A549 (cell line): ENCODE measurements around the gene TMEM30A. TPM values are rescaled to one million over a fixed set of nuclear protein-coding genes. Genes with fewer than 3 reads are reported as not detected.

Source experiments
- ATAC-seq, 2 experiments: fragments of 200-7000 bp in 1 of 2; fragments of >200 bp in 1 of 2; cut with Nextera tagmentation in 1 of 2; cut with Tn5 transposase in 1 of 2; 3 replicates each; pipeline versions ENCODE4 v1.8.0 to v1.9.1; 2018 to 2020; ENCODE audit warnings: mild to moderate bottlenecking in 1 of 2, moderate library complexity in 1 of 2
- CTCF ChIA-PET: fragments of 300-600 bp; sonication (Branson Sonifier 250); formaldehyde crosslinking; extraction: SDS; loops from one replicate; lab custom pipeline; 2021; ENCODE audit warnings: antibody characterized with exemption, inconsistent platforms; lab: Yijun Ruan, JAX
- POLR2A ChIA-PET: fragments of 350-600 bp; formaldehyde crosslinking; extraction: SDS; loops from one replicate; lab custom pipeline; 2021; ENCODE audit warnings: antibody characterized with exemption, inconsistent platforms; lab: Yijun Ruan, JAX
- DNase-seq, 2 experiments: peaks; one replicate each; pipeline versions ENCODE4 v3.0.0 to v3.0.0-alpha.2; 2011 to 2016; ENCODE audit warnings: low read depth in 1 of 2, low spot score in 1 of 2
- FAIRE-seq: peaks from 2 replicates; lab custom pipeline; 2011; peaks lifted over from hg19 to GRCh38; lab: Jason Lieb, UNC
- H3K27ac ChIP-seq, 2 experiments: fragments of >200 bp; sonication (Bioruptor Twin); formaldehyde crosslinking; 3 replicates each; pipeline ENCODE4 v1.5.1; 2016 to 2017
- H3K4me1 ChIP-seq: fragments of >200 bp; sonication (Bioruptor Twin); formaldehyde crosslinking; 3 replicates; pipeline ENCODE4 v1.6.1; 2016
- H3K4me2 ChIP-seq: fragments of >200 bp; sonication (Bioruptor Twin); formaldehyde crosslinking; 3 replicates; pipeline ENCODE4 v1.6.1; 2016
- H3K4me3 ChIP-seq: fragments of >200 bp; sonication (Bioruptor Twin); formaldehyde crosslinking; 3 replicates; pipeline ENCODE4 v1.5.1; 2016
- H3K9me3 ChIP-seq: fragments of >200 bp; sonication (Bioruptor Twin); formaldehyde crosslinking; 3 replicates; pipeline ENCODE4 v1.6.1; 2016
- CHD2 ChIP-seq: fragments of 150-350 bp; IDR thresholded peaks from 2 replicates; pipeline ENCODE4 v1.6.1; 2014; ENCODE audit warnings: low read length; ENCODE audit not compliant: partially characterized antibody
- CHD4 ChIP-seq: fragments of 200-600 bp; sonication (generic); IDR thresholded peaks from 2 replicates; pipeline ENCODE4 v1.6.1; 2016; ENCODE audit warnings: antibody characterized with exemption, mild to moderate bottlenecking, borderline replicate concordance
- EHF ChIP-seq: fragments of 250-450 bp; sonication (Bioruptor Pico); IDR thresholded peaks from 2 replicates; pipeline ENCODE4 v1.5.0; 2020; ENCODE audit warnings: mild to moderate bottlenecking
- FOSL2 ChIP-seq, 2 experiments: fragments of 450-650 bp in 1 of 2; fragments of >200 bp in 1 of 2; sonication (Bioruptor Twin) in 1 of 2; formaldehyde crosslinking; IDR thresholded peaks; 2 replicates each; pipeline versions ENCODE4 v1.5.0 to v1.6.1; 2016 to 2020; ENCODE audit warnings: mild to moderate bottlenecking in 1 of 2, moderate library complexity in 1 of 2
- GATA3 ChIP-seq: IDR thresholded peaks from 2 replicates; pipeline ENCODE4 v1.6.1; 2012; ENCODE audit warnings: borderline replicate concordance
- HOXA7 ChIP-seq: fragments of 250-450 bp; sonication (Bioruptor Pico); IDR thresholded peaks from 2 replicates; pipeline ENCODE4 v1.5.0; 2020; ENCODE audit warnings: mild to moderate bottlenecking, moderate library complexity
- HOXB13 ChIP-seq: fragments of 250-450 bp; sonication (Bioruptor Pico); IDR thresholded peaks from 2 replicates; pipeline ENCODE4 v1.5.0; 2020; ENCODE audit warnings: low read depth, mild to moderate bottlenecking, moderate library complexity
- HOXB5 ChIP-seq: fragments of 250-450 bp; sonication (Bioruptor Pico); IDR thresholded peaks from 2 replicates; pipeline ENCODE4 v1.5.0; 2020; ENCODE audit warnings: mild to moderate bottlenecking, moderate library complexity
- MAFK ChIP-seq: fragments of 450-650 bp; IDR thresholded peaks from 2 replicates; pipeline ENCODE4 v1.6.1; 2014; ENCODE audit not compliant: partially characterized antibody
- NFE2L2 ChIP-seq: fragments of 150-350 bp; conservative IDR thresholded peaks from 2 replicates; pipeline ENCODE4 v1.6.1; 2014; ENCODE audit warnings: low read length
- NPAS2 ChIP-seq: fragments of 250-450 bp; sonication (Bioruptor Pico); IDR thresholded peaks from 2 replicates; pipeline ENCODE4 v1.8.0; 2022; ENCODE audit warnings: mild to moderate bottlenecking, moderate library complexity, borderline replicate concordance
- POLR2A ChIP-seq: IDR thresholded peaks from 2 replicates; pipeline ENCODE4 v1.6.1; 2012; ENCODE audit warnings: mild to moderate bottlenecking, low read length
- RAD21 ChIP-seq, 2 experiments: fragments of >200 bp in 1 of 2; sonication (Bioruptor Twin) in 1 of 2; formaldehyde crosslinking in 1 of 2; IDR thresholded peaks in 1 of 2; conservative IDR thresholded peaks in 1 of 2; 2 replicates in 1 of 2; 3 replicates in 1 of 2; pipeline ENCODE4 v1.6.1; 2012 to 2018; ENCODE audit warnings: inconsistent platforms in 1 of 2
- RFX5 ChIP-seq: fragments of 450-650 bp; IDR thresholded peaks from 2 replicates; pipeline ENCODE4 v1.7.1; 2014; ENCODE audit warnings: antibody characterized with exemption, mild to moderate bottlenecking, moderate library complexity
- SMC3 ChIP-seq: fragments of >200 bp; sonication (Bioruptor Twin); formaldehyde crosslinking; IDR thresholded peaks from 3 replicates; pipeline ENCODE4 v1.6.1; 2018; ENCODE audit warnings: inconsistent platforms
- TP53 ChIP-seq: fragments of 250-450 bp; sonication (Bioruptor Pico); IDR thresholded peaks from 2 replicates; pipeline ENCODE4 v1.5.0; 2021; ENCODE audit warnings: mild to moderate bottlenecking, moderate library complexity
- WGBS: methylation state at CpG from one replicate; pipeline ENCODE4 v1.1.6; 2017; ENCODE audit errors: missing lambda C conversion rate; 5-methylcytosine and 5-hydroxymethylcytosine counted together
- polyA plus RNA-seq, 4 experiments: library from polyadenylated mRNA; depleted of rRNA in 3 of 4; stranded (reverse); fragments of >200 nt; fragmentation: RNase III in 1 of 4; extraction: RNeasy Plus Mini Kit Qiagen cat#74134 plus additional on column Dnase treatment in 1 of 4; gene quantifications; 2 replicates in 3 of 4; 3 replicates in 1 of 4; pipeline ENCODE4 v1.2.3, GENCODE V29; 2011 to 2017
- TF ChIP-seq, protein P1 (sequence below): fragments of >200 bp; sonication (Bioruptor Twin); formaldehyde crosslinking; IDR thresholded peaks from 3 replicates; pipeline ENCODE4 v1.5.1; 2016
- TF ChIP-seq, protein P2 (sequence below): fragments of 250-450 bp; sonication (Bioruptor Pico); IDR thresholded peaks from 2 replicates; pipeline ENCODE4 v1.5.0; 2020; ENCODE audit warnings: low read depth, mild to moderate bottlenecking, moderate library complexity
- TF ChIP-seq, protein P3 (sequence below): fragments of 200-600 bp; sonication (generic); IDR thresholded peaks from 2 replicates; pipeline ENCODE4 v1.6.1; 2016; ENCODE audit warnings: antibody characterized with exemption, mild to moderate bottlenecking, moderate library complexity
- TF ChIP-seq, protein P4 (sequence below): fragments of 250-450 bp; sonication (Bioruptor Pico); IDR thresholded peaks from 2 replicates; pipeline ENCODE4 v1.5.0; 2021; ENCODE audit warnings: mild to moderate bottlenecking, moderate library complexity, borderline replicate concordance

The TMEM30A gene
- polyA plus RNA-seq, 2 of the 4 experiments (the other 2 are of a cell fraction), result 65.1 to 75.5 TPM

DNA sequence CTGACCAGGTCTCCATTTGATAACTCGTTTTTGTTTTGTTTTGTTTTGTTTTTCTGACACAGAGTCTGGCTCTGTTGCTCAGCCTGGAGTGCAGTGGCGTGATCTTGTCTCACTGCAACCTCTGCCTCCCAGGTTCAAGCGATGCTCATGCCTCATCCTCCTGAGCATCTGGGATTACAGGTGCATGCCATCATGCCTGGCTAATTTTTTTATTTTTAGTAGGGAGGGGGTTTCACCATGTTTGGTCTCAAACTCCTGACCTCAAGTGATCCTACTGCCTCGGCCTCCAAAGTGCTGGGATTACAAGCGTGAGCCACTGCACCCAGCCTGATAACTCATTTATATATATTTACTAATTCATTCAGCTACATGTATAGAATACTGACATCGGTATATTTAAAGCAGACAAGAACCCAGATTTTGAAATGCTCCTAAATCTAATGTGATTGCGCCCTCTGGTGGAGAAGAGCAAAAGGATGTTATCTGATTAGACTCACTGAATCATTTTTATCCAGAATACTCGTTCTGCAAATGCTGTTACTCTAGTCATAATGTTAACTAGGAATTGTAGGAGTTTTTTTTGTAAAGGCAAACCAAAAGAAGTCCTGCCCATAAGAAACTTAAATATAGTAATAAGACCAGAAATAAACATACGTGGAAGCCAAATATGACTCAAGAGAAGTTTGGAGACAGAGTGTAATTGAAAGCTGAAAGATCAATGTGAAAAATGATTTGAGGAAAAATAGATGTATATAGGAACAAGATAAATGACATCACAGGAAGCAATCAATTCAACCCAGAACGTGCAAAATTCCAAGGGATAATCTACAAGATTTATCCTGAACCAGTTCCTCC is 73.5 kb downstream of the TMEM30A start:
- DNase-seq (peak in 1 of 2 experiments; percentile 56), ATAC-seq (peak in 1 of 2 experiments; percentile 25; a peak in 1 of 6 replicates), FAIRE-seq (no peak)
- no peak overlapping the region for H3K27ac ChIP-seq
- POLR2A ChIA-PET, result no interaction called here
- H3K4me2 ChIP-seq, result peak overlapping the region; percentile 35; the same call in 2 of the 3 replicates
- no peak overlapping the region for H3K4me3 ChIP-seq
- CTCF ChIA-PET, result interaction anchor here (0.6 to 10.4 kb wide), 32 partner anchors 8 to 1598 kb away, joined by 3 to 86 read pairs (median 4); partner anchors contain the start of gene SLC17A5
- no peaks in the 10 kb centered on the region for H3K9me3 ChIP-seq
- WGBS, result 14% methylated on average over 10 of the region's 10 CpGs
- 0 out of 3 replicates have a peak, but pooled peaks cover 4% of the 10 kb centered on the region for H3K4me1 ChIP-seq
- no peak for TF ChIP-seq EHF (CRISPR knock-in tag)
- TF ChIP-seq, protein P1, sequence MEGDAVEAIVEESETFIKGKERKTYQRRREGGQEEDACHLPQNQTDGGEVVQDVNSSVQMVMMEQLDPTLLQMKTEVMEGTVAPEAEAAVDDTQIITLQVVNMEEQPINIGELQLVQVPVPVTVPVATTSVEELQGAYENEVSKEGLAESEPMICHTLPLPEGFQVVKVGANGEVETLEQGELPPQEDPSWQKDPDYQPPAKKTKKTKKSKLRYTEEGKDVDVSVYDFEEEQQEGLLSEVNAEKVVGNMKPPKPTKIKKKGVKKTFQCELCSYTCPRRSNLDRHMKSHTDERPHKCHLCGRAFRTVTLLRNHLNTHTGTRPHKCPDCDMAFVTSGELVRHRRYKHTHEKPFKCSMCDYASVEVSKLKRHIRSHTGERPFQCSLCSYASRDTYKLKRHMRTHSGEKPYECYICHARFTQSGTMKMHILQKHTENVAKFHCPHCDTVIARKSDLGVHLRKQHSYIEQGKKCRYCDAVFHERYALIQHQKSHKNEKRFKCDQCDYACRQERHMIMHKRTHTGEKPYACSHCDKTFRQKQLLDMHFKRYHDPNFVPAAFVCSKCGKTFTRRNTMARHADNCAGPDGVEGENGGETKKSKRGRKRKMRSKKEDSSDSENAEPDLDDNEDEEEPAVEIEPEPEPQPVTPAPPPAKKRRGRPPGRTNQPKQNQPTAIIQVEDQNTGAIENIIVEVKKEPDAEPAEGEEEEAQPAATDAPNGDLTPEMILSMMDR, result peak; percentile 74
- peak; percentile 70 to 71 for TF ChIP-seq RAD21 (conservative IDR thresholded peaks at IDR 0.05 in 1 of 2, IDR thresholded peaks at IDR 0.05 in 1 of 2)
- TF ChIP-seq SMC3, result peak; percentile 65

DNA sequence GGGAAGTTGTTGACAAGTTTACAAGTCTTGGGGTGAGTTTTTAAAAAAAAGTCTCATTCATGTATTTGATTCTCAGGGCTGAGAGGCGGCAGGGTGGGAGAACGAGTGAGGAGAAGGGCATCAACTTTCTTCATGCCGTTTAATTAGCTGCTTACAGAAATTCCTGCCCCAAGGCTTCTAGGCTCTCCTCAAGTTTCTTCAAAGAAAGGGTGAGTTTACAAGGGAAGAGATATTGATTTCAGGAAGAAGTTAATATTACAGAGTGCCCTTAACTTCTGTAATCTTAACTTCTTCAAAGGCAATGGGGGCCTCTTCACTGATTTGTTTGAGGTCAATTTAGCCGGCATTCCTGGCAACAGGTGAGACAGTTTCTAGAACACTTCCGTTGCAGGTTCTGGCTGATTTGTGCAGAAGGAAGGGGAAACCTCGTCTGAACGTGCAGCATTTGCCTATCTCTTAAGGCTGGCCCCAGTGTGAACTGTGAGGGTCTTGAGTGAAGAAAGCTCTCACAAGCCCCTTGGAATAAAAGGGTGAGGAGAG is 75.3 kb downstream of the TMEM30A start:
- DNase-seq (no peak), ATAC-seq (no peak)
- 0 out of 3 replicates have a peak, but pooled peaks cover 4% of the 10 kb centered on the region for H3K4me1 ChIP-seq
- TF ChIP-seq HOXB5 (CRISPR knock-in tag) (no peak), GATA3 (no peak), RFX5 (no peak), FOSL2 (IDR thresholded peaks at IDR 0.05) (no peak), FOSL2 (CRISPR knock-in tag; IDR thresholded peaks at IDR 0.05) (no peak), TP53 (CRISPR knock-in tag) (no peak), NFE2L2 (no peak), NPAS2 (CRISPR knock-in tag) (no peak), RAD21 (conservative IDR thresholded peaks at IDR 0.05 in 1 of 2, IDR thresholded peaks at IDR 0.05 in 1 of 2) (no peak), SMC3 (no peak), CHD4 (no peak), CHD2 (no peak), HOXA7 (CRISPR knock-in tag) (no peak), HOXB13 (CRISPR knock-in tag) (no peak), MAFK (no peak), POLR2A (no peak)
- TF ChIP-seq, protein P2, sequence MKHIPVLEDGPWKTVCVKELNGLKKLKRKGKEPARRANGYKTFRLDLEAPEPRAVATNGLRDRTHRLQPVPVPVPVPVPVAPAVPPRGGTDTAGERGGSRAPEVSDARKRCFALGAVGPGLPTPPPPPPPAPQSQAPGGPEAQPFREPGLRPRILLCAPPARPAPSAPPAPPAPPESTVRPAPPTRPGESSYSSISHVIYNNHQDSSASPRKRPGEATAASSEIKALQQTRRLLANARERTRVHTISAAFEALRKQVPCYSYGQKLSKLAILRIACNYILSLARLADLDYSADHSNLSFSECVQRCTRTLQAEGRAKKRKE (CRISPR knock-in tag), result no peak
- TF ChIP-seq, protein P3, sequence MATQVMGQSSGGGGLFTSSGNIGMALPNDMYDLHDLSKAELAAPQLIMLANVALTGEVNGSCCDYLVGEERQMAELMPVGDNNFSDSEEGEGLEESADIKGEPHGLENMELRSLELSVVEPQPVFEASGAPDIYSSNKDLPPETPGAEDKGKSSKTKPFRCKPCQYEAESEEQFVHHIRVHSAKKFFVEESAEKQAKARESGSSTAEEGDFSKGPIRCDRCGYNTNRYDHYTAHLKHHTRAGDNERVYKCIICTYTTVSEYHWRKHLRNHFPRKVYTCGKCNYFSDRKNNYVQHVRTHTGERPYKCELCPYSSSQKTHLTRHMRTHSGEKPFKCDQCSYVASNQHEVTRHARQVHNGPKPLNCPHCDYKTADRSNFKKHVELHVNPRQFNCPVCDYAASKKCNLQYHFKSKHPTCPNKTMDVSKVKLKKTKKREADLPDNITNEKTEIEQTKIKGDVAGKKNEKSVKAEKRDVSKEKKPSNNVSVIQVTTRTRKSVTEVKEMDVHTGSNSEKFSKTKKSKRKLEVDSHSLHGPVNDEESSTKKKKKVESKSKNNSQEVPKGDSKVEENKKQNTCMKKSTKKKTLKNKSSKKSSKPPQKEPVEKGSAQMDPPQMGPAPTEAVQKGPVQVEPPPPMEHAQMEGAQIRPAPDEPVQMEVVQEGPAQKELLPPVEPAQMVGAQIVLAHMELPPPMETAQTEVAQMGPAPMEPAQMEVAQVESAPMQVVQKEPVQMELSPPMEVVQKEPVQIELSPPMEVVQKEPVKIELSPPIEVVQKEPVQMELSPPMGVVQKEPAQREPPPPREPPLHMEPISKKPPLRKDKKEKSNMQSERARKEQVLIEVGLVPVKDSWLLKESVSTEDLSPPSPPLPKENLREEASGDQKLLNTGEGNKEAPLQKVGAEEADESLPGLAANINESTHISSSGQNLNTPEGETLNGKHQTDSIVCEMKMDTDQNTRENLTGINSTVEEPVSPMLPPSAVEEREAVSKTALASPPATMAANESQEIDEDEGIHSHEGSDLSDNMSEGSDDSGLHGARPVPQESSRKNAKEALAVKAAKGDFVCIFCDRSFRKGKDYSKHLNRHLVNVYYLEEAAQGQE, result no peak
- TF ChIP-seq, protein P4, sequence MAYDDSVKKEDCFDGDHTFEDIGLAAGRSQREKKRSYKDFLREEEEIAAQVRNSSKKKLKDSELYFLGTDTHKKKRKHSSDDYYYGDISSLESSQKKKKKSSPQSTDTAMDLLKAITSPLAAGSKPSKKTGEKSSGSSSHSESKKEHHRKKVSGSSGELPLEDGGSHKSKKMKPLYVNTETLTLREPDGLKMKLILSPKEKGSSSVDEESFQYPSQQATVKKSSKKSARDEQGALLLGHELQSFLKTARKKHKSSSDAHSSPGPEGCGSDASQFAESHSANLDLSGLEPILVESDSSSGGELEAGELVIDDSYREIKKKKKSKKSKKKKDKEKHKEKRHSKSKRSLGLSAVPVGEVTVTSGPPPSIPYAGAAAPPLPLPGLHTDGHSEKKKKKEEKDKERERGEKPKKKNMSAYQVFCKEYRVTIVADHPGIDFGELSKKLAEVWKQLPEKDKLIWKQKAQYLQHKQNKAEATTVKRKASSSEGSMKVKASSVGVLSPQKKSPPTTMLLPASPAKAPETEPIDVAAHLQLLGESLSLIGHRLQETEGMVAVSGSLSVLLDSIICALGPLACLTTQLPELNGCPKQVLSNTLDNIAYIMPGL (CRISPR knock-in tag), result no peak
- TF ChIP-seq, protein P1, result no peak
- TF ChIP-seq, all 56 proteins: peak for 0
- POLR2A ChIA-PET, result no interaction called here
- no peaks in the 10 kb centered on the region for H3K9me3 ChIP-seq
- no peak for FAIRE-seq
- CTCF ChIA-PET, result interaction anchor here (0.5 to 10.4 kb wide), 72 partner anchors 10 to 1687 kb away, joined by 3 to 86 read pairs (median 4); partner anchors contain the start of gene COX7A2
- no peak overlapping the region; the same call in 2 of the 3 replicates for H3K4me2 ChIP-seq
- H3K27ac ChIP-seq, result no peak overlapping the region
- no peak overlapping the region for H3K4me3 ChIP-seq
- WGBS, result 30% methylated on average over 7 of the region's 7 CpGs
